Smooth muscle cell (in vitro differentiated cells): ENCODE measurements around the gene STIL. TPM values are rescaled to one million over a fixed set of nuclear protein-coding genes. Genes with fewer than 3 reads are reported as not detected.
"Not testable (repeated sequence)": the region's sequence is repeated elsewhere in the genome, so short reads cannot be mapped to it uniquely, and the experiment has no call there.

Source experiments
- DNase-seq: peaks from one replicate; lab custom pipeline; 2025; ENCODE audit not compliant: unreplicated experiment; lab: John Stamatoyannopoulos, UW
- H2AFZ ChIP-seq: fragments of 200-600 bp; sonication (generic); 2 replicates; pipeline ENCODE4 v1.6.0; 2016; ENCODE audit warnings: antibody characterized with exemption, low read depth, mild to moderate bottlenecking
- H3F3A ChIP-seq: fragments of 200-600 bp; sonication (generic); 2 replicates; pipeline ENCODE4 v1.6.0; 2017; ENCODE audit warnings: antibody characterized with exemption, low read depth
- H3K27ac ChIP-seq: fragments of 200-600 bp; sonication (generic); 2 replicates; pipeline ENCODE4 v1.5.1; 2016; ENCODE audit warnings: low read depth, mild to moderate bottlenecking
- H3K27me3 ChIP-seq: fragments of 200-600 bp; sonication (generic); 2 replicates; pipeline ENCODE4 v1.6.1; 2016; ENCODE audit warnings: low read depth, mild to moderate bottlenecking
- H3K36me3 ChIP-seq: fragments of 200-600 bp; sonication (generic); 2 replicates; pipeline ENCODE4 v1.5.1; 2016; ENCODE audit warnings: low read depth
- H3K4me1 ChIP-seq: fragments of 200-600 bp; sonication (generic); 2 replicates; pipeline ENCODE4 v1.5.1; 2016; ENCODE audit warnings: low read depth
- H3K4me2 ChIP-seq: fragments of 200-600 bp; sonication (generic); 2 replicates; pipeline ENCODE4 v1.6.0; 2016; ENCODE audit warnings: mild to moderate bottlenecking
- H3K4me3 ChIP-seq: fragments of 200-600 bp; sonication (generic); 2 replicates; pipeline ENCODE4 v1.5.1; 2016; ENCODE audit warnings: mild to moderate bottlenecking
- H3K79me2 ChIP-seq: fragments of 200-600 bp; sonication (generic); 2 replicates; pipeline ENCODE4 v1.6.0; 2016; ENCODE audit warnings: low read depth, mild to moderate bottlenecking
- H3K9ac ChIP-seq: fragments of 200-600 bp; sonication (generic); 2 replicates; pipeline ENCODE4 v1.6.0; 2016; ENCODE audit warnings: low read depth
- H3K9me3 ChIP-seq: fragments of 200-600 bp; sonication (generic); replicated peaks from 2 replicates; pipeline ENCODE4 v1.5.1; 2016; ENCODE audit warnings: low read depth
- H4K20me1 ChIP-seq: fragments of 200-600 bp; sonication (generic); 2 replicates; pipeline ENCODE4 v1.6.0; 2016; ENCODE audit warnings: low read depth
- WGBS: methylation state at CpG from one replicate; pipeline ENCODE4 v1.1.7; 2016; ENCODE audit warnings: low lambda C conversion rate; 5-methylcytosine and 5-hydroxymethylcytosine counted together
- polyA plus RNA-seq: library from polyadenylated mRNA; unstranded; fragments of >200 nt; fragmentation: Nextera tagmentation; extraction: Ambion mirVana; gene quantifications from 2 replicates; pipeline ENCODE4 v1.2.1, GENCODE V29; 2016
- total RNA-seq: library from RNA; depleted of rRNA; stranded (reverse); fragments of >200 nt; gene quantifications from 2 replicates; pipeline ENCODE4 v1.2.3, GENCODE V29; 2014
- TF ChIP-seq, protein P1 (sequence below): fragments of 200-600 bp; sonication (generic); IDR thresholded peaks from 2 replicates; pipeline ENCODE4 v1.5.1; 2017; ENCODE audit warnings: borderline replicate concordance, mild to moderate bottlenecking, antibody characterized with exemption; ENCODE audit not compliant: insufficient read depth, poor library complexity, severe bottlenecking

Gene STIL
- total and polyA plus RNA-seq, 2 experiments from 2014 or later: 4.6 to 6.1 TPM

DNA sequence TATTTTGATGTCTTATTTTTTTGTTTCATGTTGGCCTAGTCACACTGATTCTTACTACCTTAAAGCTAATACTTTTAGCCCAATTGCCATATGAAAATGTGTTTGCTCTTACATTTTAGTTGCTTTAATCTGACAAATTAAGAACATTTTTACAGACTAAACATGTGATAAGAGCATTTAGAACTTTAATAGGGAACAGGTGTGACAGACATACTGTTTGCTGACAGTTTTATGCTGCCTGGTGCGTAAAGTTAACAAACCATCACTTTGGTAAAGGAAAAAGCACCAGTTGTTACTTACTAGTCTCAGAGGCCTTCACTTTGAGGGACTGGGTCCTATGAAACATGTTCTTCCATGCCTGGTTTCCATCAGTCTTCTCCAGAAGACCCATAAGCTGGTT is 34.3 kb upstream of the STIL start:
- no peaks in the 10 kb centered on the region for H3F3A ChIP-seq
- 87% methylated on average over 1 of the region's 1 CpG for WGBS
- no peak overlapping the region for H3K27ac ChIP-seq
- H3K4me3 ChIP-seq: no peak overlapping the region
- no peak overlapping the region for H2AFZ ChIP-seq
- H3K9ac ChIP-seq: no peak overlapping the region
- no peak for DNase-seq
- H4K20me1 ChIP-seq: peaks cover 100% of the 10 kb centered on the region
- no peaks in the 10 kb centered on the region for H3K4me1 ChIP-seq
- H3K79me2 ChIP-seq: peaks cover 88% of the 10 kb centered on the region
- no peaks in the 10 kb centered on the region for H3K9me3 ChIP-seq
- no peaks in the 10 kb centered on the region for H3K27me3 ChIP-seq
- TF ChIP-seq, protein P1, sequence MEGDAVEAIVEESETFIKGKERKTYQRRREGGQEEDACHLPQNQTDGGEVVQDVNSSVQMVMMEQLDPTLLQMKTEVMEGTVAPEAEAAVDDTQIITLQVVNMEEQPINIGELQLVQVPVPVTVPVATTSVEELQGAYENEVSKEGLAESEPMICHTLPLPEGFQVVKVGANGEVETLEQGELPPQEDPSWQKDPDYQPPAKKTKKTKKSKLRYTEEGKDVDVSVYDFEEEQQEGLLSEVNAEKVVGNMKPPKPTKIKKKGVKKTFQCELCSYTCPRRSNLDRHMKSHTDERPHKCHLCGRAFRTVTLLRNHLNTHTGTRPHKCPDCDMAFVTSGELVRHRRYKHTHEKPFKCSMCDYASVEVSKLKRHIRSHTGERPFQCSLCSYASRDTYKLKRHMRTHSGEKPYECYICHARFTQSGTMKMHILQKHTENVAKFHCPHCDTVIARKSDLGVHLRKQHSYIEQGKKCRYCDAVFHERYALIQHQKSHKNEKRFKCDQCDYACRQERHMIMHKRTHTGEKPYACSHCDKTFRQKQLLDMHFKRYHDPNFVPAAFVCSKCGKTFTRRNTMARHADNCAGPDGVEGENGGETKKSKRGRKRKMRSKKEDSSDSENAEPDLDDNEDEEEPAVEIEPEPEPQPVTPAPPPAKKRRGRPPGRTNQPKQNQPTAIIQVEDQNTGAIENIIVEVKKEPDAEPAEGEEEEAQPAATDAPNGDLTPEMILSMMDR: no peak
- no peaks in the 10 kb centered on the region for H3K36me3 ChIP-seq
- no peak overlapping the region for H3K4me2 ChIP-seq

DNA sequence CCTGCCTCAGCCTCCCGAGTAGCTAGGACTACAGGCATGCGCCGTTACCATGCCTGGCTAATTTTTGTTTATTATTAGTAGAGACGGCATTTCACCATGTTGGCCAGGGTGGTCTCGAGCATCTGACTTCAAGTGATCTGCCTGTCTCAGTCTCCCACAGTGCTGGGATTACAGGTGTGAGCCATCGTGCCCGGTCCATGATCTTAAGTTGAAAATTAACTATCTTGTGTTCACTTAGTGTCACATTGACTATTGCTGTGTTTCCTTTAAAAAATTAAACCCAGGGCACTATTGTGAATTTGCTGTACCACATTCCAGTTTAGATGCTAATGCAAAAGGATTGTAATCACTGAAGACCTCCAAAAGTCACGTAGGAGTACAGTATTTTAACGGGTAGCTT is 33.8 kb upstream of the STIL start:
- Histone ChIP-seq H3K36me3 (no peaks in the 10 kb centered on the region), H3K9me3 (no peaks in the 10 kb centered on the region), H3K27me3 (no peaks in the 10 kb centered on the region), H3K4me1 (no peaks in the 10 kb centered on the region), H3K79me2 (peaks cover 87% of the 10 kb centered on the region), H3K27ac (no peak overlapping the region), H2AFZ (no peak overlapping the region), H4K20me1 (peaks cover 95% of the 10 kb centered on the region), H3K9ac (no peak overlapping the region), H3F3A (no peaks in the 10 kb centered on the region), H3K4me3 (no peak overlapping the region), H3K4me2 (no peak overlapping the region)
- DNase-seq: no peak
- WGBS: 96% methylated on average over 9 of the region's 9 CpGs
- TF ChIP-seq, protein P1: no peak

DNA sequence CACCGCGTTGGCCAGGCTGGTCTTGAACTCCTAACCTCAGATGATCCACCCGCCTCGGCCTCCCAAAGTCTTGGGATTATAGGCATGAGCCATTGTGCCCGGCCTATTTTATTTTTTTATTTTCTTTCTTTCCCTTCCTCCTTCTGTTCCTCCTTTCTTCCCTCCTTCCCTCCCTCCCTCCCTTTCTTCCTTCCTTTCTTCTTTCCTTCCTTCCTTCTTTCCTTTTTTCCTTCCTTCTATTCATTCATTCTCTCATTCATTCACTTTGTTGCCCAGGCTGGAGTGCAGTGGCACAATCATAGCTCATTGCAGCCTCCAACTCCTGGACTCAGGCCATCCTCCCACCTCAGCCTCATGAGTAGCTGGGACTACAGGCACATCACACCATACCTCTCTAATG is 33.0 kb upstream of the STIL start:
- DNase-seq, H3K9me3 ChIP-seq, H3K27me3 ChIP-seq, H3F3A ChIP-seq, H3K9ac ChIP-seq, H3K4me2 ChIP-seq, H3K4me3 ChIP-seq, H3K36me3 ChIP-seq, H3K4me1 ChIP-seq, H2AFZ ChIP-seq, H3K27ac ChIP-seq: not testable (repeated sequence)
- H3K79me2 ChIP-seq: peaks cover 84% of the 10 kb centered on the region
- 98% methylated on average over 5 of the region's 5 CpGs for WGBS
- peaks cover 91% of the 10 kb centered on the region for H4K20me1 ChIP-seq

DNA sequence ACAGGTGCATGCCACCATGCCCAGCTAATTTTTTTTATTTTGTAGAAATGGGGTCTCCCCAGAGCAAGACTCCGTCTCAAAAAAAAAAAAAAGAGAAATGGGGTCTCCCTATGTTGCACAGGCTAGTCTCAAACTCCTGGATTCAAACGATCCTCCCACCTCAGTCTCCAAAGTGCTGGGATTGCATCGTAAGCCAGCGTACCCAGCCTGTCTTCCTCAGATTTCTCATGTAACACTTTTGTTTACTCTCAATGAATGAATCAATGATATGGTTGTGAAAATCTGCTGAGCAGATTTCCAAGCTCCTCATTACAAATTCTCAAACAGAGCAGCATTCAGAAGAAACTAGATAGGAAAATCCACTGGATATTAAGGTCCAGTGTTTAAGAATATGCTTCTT is 26.3 kb upstream of the STIL start:
- Histone ChIP-seq H3K4me3 (no peak overlapping the region), H3K79me2 (peaks cover 89% of the 10 kb centered on the region), H3F3A (no peaks in the 10 kb centered on the region), H3K27ac (no peak overlapping the region), H3K9ac (no peak overlapping the region), H4K20me1 (peaks cover 83% of the 10 kb centered on the region), H2AFZ (no peak overlapping the region), H3K4me2 (no peak overlapping the region), H3K9me3 (no peaks in the 10 kb centered on the region), H3K36me3 (no peaks in the 10 kb centered on the region), H3K27me3 (no peaks in the 10 kb centered on the region), H3K4me1 (peaks cover under 1% of the 10 kb centered on the region)
- TF ChIP-seq, protein P1: no peak
- 74% methylated on average over 4 of the region's 4 CpGs for WGBS
- DNase-seq: no peak
